DMS79 (cell line): ENCODE measurements around the gene TMEM175.

Experiments
- DNase-seq: peaks from one replicate; lab custom pipeline; 2025; lab: John Stamatoyannopoulos, UW

The TMEM175 gene

DNA sequence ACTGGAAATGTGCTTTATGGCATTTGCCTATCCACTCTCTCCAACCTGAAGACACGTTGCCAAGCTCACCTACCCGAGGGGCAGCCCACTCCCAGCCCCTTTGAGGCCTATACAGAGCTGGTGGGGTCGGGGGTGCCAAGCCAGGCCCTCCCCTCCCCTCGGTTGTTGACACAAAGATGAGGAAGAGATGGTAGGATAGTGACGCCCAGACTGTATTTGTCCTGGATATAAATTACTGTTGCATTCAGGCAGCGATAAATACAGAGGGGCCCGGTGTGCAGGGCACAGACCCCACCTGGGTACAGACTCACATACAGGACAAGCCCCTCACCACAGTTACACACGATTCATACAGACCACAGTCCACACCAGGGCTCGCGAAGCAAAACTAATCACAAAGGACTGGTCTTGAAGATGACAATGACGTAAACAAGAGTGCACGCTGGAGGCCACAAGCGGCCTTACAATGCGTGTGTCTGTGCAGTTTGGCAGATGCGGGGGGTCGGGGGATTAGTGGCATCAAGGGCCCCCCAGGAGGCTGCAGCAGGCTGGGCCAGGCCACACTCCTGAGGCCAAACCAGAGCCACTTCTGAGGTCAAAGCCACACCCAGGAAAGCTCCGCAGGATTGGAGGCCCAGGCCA, 26.6 kb downstream of the TMEM175 start:
- DNase-seq: no peak

GRCh38 chr4:959338-960139, 27.3 kb downstream of the TMEM175 start:
- DNase-seq: no peak

DNA sequence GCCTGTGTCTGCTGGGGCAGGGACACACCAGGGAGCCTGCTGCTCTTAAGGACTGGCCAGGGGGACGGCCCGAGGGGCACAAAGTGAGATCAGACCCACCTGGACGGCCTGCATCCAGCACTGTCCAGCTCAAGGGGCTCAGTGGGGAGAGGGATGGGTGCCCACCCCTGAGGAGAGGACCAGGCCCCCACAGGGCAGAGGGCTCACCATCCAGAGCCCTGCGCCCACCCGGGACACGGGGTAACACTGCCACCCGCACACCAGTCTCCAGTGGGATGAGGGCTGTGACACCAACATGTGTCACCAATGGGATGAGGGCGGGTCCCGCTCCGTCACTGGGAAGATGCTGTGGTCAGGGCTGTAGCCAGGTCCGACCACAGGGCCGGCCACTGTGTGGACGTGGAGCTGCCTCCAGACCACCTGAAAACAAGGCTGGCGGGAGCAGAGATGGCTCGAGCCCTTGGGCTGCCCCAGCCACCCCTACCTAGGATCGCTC, 27.9 kb downstream of the TMEM175 start:
- DNase-seq: no peak

- DNase-seq: no peak
Measured at GRCh38 chr4:960636-961350, 28.5 kb downstream of the TMEM175 start.

DNA sequence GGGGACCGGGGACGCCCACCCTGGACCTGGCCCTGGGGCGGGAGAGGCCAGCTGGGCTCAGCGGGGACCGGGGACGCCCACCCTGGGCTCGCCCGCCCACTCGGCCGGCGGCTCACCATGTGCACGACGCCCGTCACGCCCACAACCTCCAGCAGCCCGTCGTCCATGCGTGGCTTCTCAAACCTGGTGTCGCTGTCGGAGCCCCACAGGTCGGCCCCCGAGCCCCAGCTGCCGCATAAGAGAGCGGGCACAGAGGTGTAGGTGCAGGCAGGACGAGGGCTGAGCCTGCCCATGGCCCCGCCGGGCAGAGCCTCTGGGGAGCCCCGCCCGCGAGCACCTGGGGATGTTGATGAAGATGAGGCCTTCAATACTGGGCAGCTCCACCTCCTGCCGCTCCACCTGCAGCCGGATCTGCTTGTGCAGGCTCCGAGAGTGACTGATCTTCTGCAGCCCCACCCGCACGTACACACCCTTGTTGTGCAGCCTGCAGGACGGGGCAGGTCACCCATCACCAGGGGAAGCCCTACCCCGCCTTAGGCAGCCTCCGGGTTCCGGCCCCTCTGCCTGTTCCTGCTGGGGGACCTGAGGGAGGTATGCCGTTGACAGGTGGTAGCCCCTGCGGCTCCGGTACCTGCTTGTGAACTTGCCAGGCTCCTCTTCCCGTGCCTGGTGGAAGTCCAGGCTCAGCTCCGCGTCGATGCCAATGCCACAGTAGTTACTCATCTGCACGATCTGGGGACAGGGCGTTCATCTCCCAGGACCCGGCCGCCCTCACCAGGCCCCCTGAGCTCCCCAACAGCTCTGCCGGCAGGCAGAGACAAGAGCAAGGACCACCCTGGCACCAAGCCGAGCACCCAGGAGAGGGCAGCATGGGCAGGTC, 29.3 kb downstream of the TMEM175 start:
- no peak for DNase-seq

GRCh38 chr4:962231-963208, 30.3 kb downstream of the TMEM175 start:
- no peak for DNase-seq

DNA sequence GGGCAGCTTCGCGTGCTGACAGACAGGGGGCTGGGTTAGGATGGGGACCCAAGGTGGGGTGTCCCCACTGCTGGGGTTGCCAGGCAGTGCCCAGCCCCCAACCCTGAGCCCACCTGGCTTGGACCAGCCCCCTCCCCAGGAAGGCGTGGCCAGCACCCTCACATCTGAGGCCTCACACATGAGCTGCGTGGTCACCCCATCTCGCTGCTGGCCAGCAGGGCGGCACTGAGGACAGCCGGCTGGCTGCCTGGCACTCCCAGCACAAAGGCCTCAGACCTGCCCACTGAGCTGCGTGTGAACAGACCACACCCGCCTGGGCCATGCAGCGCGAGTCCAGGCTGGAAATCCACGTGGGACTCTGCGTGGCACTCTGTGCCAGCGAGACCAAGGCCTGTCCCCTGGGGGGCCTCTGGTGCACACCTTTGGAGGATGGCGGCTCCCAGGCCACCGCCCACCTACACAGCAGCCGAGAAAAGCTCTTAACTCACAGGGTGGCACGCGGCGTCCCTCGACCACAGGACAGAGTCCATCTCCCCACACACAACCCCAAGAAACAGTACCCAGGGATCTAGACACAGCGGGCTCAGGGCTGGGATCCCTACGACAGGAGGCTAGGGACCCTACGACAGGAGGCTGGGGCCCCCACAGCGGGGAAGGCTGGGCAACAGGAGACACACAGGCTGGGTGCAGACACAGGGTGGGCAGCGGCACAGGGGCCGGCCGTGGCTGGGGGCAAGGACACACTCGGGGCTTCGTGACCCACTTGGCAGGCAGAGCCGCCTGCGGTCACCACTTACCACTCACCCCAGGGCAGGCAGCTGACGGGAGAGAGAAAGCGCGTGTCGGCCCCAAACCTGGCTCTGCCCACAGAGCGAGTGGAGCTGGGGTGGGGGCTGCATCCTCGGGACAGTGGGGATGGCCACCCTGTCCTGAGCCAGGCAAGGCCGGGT, 31.3 kb downstream of the TMEM175 start:
- DNase-seq: no peak

GRCh38 chr4:964346-965025, 32.2 kb downstream of the TMEM175 start:
- DNase-seq: no peak

DNA sequence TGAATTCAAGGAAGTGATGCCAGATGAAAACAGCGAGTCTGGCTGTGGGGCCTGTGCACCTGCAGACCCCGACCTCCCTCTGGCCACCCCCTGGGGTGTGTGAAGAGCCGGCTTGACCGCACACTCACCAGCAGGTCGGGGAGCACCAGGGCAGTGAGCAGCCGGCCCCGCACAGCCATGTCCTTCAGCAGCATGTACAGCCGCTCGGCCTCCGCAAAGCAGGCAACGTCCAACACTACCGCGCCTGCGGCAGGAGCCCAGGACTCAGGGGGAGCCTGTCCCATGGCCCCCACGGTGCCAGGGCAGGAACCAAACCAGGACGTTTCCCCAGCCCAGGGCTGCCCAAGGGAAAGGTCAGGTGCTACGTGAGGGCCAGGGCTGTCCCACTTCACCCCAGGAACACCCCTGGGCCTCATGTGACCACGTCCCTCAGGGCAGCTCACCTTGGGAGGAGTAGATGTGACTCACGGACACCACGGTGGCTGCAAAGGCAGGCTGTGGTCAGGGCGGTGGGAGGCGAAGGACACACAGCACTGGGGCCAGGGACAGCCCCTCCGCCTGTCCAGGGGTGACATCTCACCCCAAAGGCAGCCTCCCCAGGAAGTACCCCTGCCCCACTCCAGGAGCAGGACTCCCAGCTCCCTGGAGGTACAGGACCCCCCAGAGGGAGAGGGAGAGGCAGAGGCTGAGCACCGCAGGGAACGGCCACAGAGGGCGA, 32.9 kb downstream of the TMEM175 start:
- DNase-seq: no peak

DNA sequence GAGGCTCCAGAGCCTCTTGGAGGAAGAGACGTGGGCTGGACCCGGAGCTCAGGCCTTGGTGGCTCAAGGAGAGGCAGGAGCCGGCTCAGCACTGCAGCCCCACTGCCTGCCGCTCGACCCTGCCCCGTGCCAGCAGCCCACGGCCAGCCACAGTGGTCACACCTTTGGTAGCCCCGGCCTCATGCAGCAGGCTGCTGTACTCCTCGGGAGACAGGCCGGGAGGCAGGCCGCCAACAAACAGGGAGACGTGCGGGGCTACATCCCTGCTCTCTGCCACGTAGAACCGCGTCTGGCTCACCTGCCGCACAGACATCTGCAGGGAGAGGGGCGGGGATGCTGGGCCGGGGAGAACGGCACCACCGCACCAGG, 33.5 kb downstream of the TMEM175 start:
- DNase-seq: no peak

GRCh38 chr4:966266-967112, 34.2 kb downstream of the TMEM175 start:
- DNase-seq: no peak

GRCh38 chr4:967113-968104, 35.1 kb downstream of the TMEM175 start:
- DNase-seq: no peak

DNA sequence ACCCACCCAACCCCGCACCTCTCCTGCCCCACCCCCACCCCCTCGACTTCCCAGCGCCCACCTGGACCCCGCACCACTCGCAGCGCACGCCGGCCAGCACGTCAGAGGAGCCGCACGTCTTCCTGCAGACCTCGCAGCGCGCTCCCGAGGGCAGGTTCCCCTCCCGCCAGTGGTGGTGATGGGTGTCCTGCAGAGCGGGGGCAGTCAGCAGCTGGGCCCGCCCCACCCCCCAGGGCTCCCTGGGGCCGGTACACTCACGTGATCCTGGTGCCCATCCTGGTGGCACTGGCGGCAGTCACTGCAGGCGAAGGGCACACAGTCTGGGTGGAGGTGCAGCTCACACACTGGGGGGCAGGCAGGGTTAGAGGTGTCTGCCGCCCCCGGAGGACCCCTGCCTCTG, 36.0 kb downstream of the TMEM175 start:
- no peak for DNase-seq

- DNase-seq: no peak
Measured at GRCh38 chr4:968621-969394, 36.5 kb downstream of the TMEM175 start.

DNA sequence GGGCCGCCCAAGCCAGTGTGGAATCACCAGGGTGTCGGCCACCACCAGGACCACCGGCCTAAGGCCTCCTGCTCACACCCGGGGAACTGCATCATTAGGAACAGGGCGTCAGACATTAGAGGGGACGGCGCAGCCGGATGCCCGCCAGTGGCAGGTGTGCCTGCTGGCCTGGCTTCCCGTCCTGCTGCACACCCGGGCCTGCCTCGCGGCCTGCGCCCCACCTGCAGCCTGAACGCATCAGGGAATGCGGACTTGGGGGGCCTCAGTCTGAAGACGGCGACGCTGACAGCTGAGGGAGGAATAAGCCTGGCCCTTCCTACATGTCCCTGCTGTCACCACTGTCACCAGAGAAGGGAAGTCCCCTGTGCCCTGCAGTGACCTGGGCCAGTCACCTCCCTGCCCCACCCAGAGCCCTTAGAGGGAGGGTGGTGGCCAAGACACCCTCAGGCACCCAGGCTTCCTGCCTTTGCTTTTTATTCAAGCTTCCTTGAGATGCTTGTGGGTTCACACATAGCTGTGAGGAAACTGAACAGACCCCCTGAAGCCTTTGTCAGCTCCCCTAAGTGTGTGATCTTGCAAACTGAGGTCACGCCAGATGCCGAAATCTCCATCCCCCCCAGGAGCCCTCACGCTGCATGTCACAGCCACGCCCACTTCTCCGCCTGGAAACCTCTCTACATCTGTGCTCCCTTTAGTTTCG, 37.9 kb downstream of the TMEM175 start:
- DNase-seq: no peak
